Neural cell (in vitro differentiated cells): ENCODE results near the gene RTP5. TPM values are rescaled to one million over a fixed set of nuclear protein-coding genes. Genes with fewer than 3 reads are reported as not detected.

Experiments
- H2AFZ ChIP-seq: fragments of 200-600, 300-800 bp; sonication (generic), shearing (Covaris generic); 2 replicates; pipeline ENCODE4 v1.6.0; 2014; ENCODE audit warnings: low read depth, mild to moderate bottlenecking, antibody characterized with exemption, low read length, moderate library complexity
- H3F3A ChIP-seq: fragments of 200-600 bp; shearing (Covaris generic); 2 replicates; pipeline ENCODE4 v1.6.1; 2016; ENCODE audit warnings: mild to moderate bottlenecking, moderate library complexity, mixed read lengths, antibody characterized with exemption, low read length; ENCODE audit not compliant: insufficient read depth, poor library complexity, severe bottlenecking
- H3K27ac ChIP-seq: fragments of 200-600, 300-800 bp; sonication (generic), shearing (Covaris generic); 2 replicates; pipeline ENCODE4 v1.5.1; 2014; ENCODE audit warnings: mild to moderate bottlenecking, low read length, moderate library complexity
- H3K27me3 ChIP-seq: fragments of 300-800, 200-600 bp; sonication (generic), shearing (Covaris generic); 2 replicates; pipeline ENCODE4 v1.6.0; 2014; ENCODE audit warnings: mild to moderate bottlenecking, low read depth, low read length, moderate library complexity; ENCODE audit not compliant: insufficient read depth
- H3K36me3 ChIP-seq: fragments of 300-800, 200-600 bp; sonication (generic), shearing (Covaris generic); 2 replicates; pipeline ENCODE4 v1.5.1; 2014; ENCODE audit warnings: mild to moderate bottlenecking, antibody characterized with exemption, low read length, moderate library complexity; ENCODE audit not compliant: insufficient read depth
- H3K4me2 ChIP-seq: fragments of 300-800, 200-600 bp; sonication (generic), shearing (Covaris generic); 2 replicates; pipeline ENCODE4 v1.6.0; 2014; ENCODE audit warnings: mild to moderate bottlenecking, low read length
- H3K4me3 ChIP-seq: fragments of 300-800, 200-600 bp; sonication (generic), shearing (Covaris generic); 2 replicates; pipeline ENCODE4 v1.5.1; 2014; ENCODE audit warnings: mild to moderate bottlenecking, low read length, moderate library complexity
- H3K79me2 ChIP-seq: fragments of 200-600 bp; shearing (Covaris generic); replicated peaks from 2 replicates; pipeline ENCODE4 v1.6.0; 2014; ENCODE audit warnings: mild to moderate bottlenecking, low read length, moderate library complexity; ENCODE audit not compliant: insufficient read depth
- H3K9ac ChIP-seq: fragments of 300-800, 200-600 bp; sonication (generic), shearing (Covaris generic); 2 replicates; pipeline ENCODE4 v1.6.1; 2016; ENCODE audit warnings: mild to moderate bottlenecking, low read length, mixed read lengths
- H3K9me2 ChIP-seq: fragments of 200-600 bp; shearing (Covaris generic); 2 replicates; pipeline ENCODE4 v1.6.1; 2016; ENCODE audit warnings: mild to moderate bottlenecking, low read length, mixed read lengths; ENCODE audit not compliant: insufficient read depth
- H3K9me3 ChIP-seq: fragments of 200-600, 300-800 bp; sonication (generic), shearing (Covaris generic); 2 replicates; pipeline ENCODE4 v1.6.1; 2016; ENCODE audit warnings: mild to moderate bottlenecking, mixed run types, low read length, moderate library complexity, mixed read lengths
- H4K20me1 ChIP-seq: fragments of 200-600 bp; shearing (Covaris generic); 2 replicates; pipeline ENCODE4 v1.6.1; 2016; ENCODE audit warnings: mild to moderate bottlenecking, mixed run types; ENCODE audit not compliant: insufficient read depth
- CTCF ChIP-seq: fragments of 450-650 bp; IDR thresholded peaks from 2 replicates; pipeline ENCODE4 v1.5.1; 2014; ENCODE audit warnings: antibody characterized with exemption, mild to moderate bottlenecking, moderate library complexity; ENCODE audit not compliant: poor library complexity, severe bottlenecking
- EP300 ChIP-seq: fragments of 450-650 bp; conservative IDR thresholded peaks from 2 replicates; pipeline ENCODE4 v1.6.1; 2014; ENCODE audit warnings: antibody characterized with exemption, mild to moderate bottlenecking, moderate library complexity; ENCODE audit not compliant: poor library complexity, severe bottlenecking
- EZH2 ChIP-seq: fragments of 200-600, 300-800 bp; shearing (Covaris generic), sonication (generic); IDR thresholded peaks from 2 replicates; pipeline ENCODE4 v1.6.1; 2014; ENCODE audit warnings: antibody characterized with exemption, low read length, borderline replicate concordance, mild to moderate bottlenecking; ENCODE audit not compliant: insufficient read depth, poor library complexity, severe bottlenecking
- MXI1 ChIP-seq: fragments of 450-650 bp; conservative IDR thresholded peaks from 2 replicates; pipeline ENCODE4 v1.6.1; 2014; ENCODE audit warnings: antibody characterized with exemption, mild to moderate bottlenecking; ENCODE audit not compliant: poor library complexity, severe bottlenecking
- POLR2AphosphoS5 ChIP-seq: IDR thresholded peaks from 2 replicates; pipeline ENCODE4 v1.6.1; 2012
- RAD21 ChIP-seq: fragments of 450-650 bp; conservative IDR thresholded peaks from 2 replicates; pipeline ENCODE4 v1.6.1; 2014; ENCODE audit warnings: antibody characterized with exemption, mild to moderate bottlenecking, moderate library complexity
- REST ChIP-seq: IDR thresholded peaks from 2 replicates; pipeline ENCODE4 v1.6.1; 2012; ENCODE audit warnings: borderline replicate concordance
- SMC3 ChIP-seq: fragments of 450-650 bp; conservative IDR thresholded peaks from 2 replicates; pipeline ENCODE4 v1.6.1; 2014; ENCODE audit warnings: antibody characterized with exemption, mild to moderate bottlenecking, moderate library complexity; ENCODE audit not compliant: poor library complexity
- TAF1 ChIP-seq: IDR thresholded peaks from 2 replicates; pipeline ENCODE4 v1.6.1; 2012; ENCODE audit warnings: low read depth
- polyA plus RNA-seq: library from polyadenylated mRNA; depleted of rRNA; stranded (reverse); fragments of >200 nt; gene quantifications from 2 replicates; pipeline ENCODE4 v1.2.3, GENCODE V29; 2014

The RTP5 gene
- polyA plus RNA-seq, 1 donor from 2014 or later: 1.8 TPM

GRCh38 chr2:241876528-241877196, 7.1 kb downstream of the RTP5 start:
- Histone ChIP-seq H3K79me2 (no peaks in the 10 kb centered on the region), H3K27ac (no peak overlapping the region), H3K9ac (no peak overlapping the region), H3F3A (no peaks in the 10 kb centered on the region), H3K9me3 (no peaks in the 10 kb centered on the region), H3K4me3 (no peak overlapping the region), H3K4me2 (no peak overlapping the region), H4K20me1 (no peaks in the 10 kb centered on the region), H3K27me3 (no peaks in the 10 kb centered on the region), H3K36me3 (no peaks in the 10 kb centered on the region), H2AFZ (no peak overlapping the region), H3K9me2 (no peaks in the 10 kb centered on the region)
- TF ChIP-seq REST (no peak), EP300 (no peak)

- Histone ChIP-seq H3K9ac (no peak overlapping the region), H3K27me3 (no peaks in the 10 kb centered on the region), H3K36me3 (no peaks in the 10 kb centered on the region), H3K79me2 (no peaks in the 10 kb centered on the region), H3F3A (no peaks in the 10 kb centered on the region), H4K20me1 (no peaks in the 10 kb centered on the region), H3K9me2 (no peaks in the 10 kb centered on the region), H3K9me3 (no peaks in the 10 kb centered on the region), H3K4me2 (no peak overlapping the region), H2AFZ (no peak overlapping the region), H3K27ac (no peak overlapping the region), H3K4me3 (no peak overlapping the region)
- TF ChIP-seq MXI1 (no peak), CTCF (no peak), REST (no peak), RAD21 (no peak), SMC3 (no peak), TAF1 (no peak), EP300 (no peak), POLR2AphosphoS5 (no peak), EZH2 (no peak)
Measured at GRCh38 chr2:241877197-241877685, 7.7 kb downstream of the RTP5 start.
